GM23248 (cell line): ENCODE data around the gene NCBP3.

ENCODE experiments used
- EZH2 ChIP-seq: fragments of 200-600 bp; sonication (generic); IDR thresholded peaks from 2 replicates; pipeline ENCODE4 v1.6.1; 2018; ENCODE audit warnings: antibody characterized with exemption, mild to moderate bottlenecking; ENCODE audit not compliant: insufficient read depth, poor library complexity, severe bottlenecking
- EZH2phosphoT487 ChIP-seq: fragments of 200-600 bp; sonication (generic); IDR thresholded peaks from 2 replicates; pipeline ENCODE4 v1.6.1; 2018; ENCODE audit warnings: antibody characterized with exemption, moderate library complexity, mild to moderate bottlenecking, low read depth; ENCODE audit not compliant: insufficient read depth

- TF ChIP-seq EZH2 (no peak), EZH2phosphoT487 (no peak)
Observed at GRCh38 chr17:3763777-3764170, 82.3 kb downstream of the NCBP3 start.
